RWPE1 (cell line): Measurements from ENCODE around the gene ZFR2.
"Not testable (repeated sequence)": the region's sequence is repeated elsewhere in the genome, so short reads cannot be mapped to it uniquely, and the experiment has no call there.

Source experiments
- CTCF ChIA-PET: fragments of 350-600 bp; sonication (Branson Sonifier 250); formaldehyde crosslinking; extraction: SDS; loops from one replicate; lab custom pipeline; 2021; lab: Yijun Ruan, JAX
- POLR2A ChIA-PET: fragments of 400-600 bp; formaldehyde crosslinking; extraction: SDS; loops from one replicate; lab custom pipeline; 2020; ENCODE audit warnings: antibody characterized with exemption; ENCODE audit not compliant: low non-redundant PET; lab: Yijun Ruan, JAX
- DNase-seq: peaks from one replicate; pipeline ENCODE4 v3.0.0; 2012; ENCODE audit warnings: low spot score
- H3K27ac ChIP-seq: fragments of 450-650 bp; 2 replicates; pipeline ENCODE4 v1.5.1; 2017
- CTCF ChIP-seq: fragments of 450-650 bp; conservative IDR thresholded peaks from 2 replicates; pipeline ENCODE4 v1.5.1; 2017; ENCODE audit warnings: low read depth, mild to moderate bottlenecking

The ZFR2 gene

GRCh38 chr19:3893509-3894179 is 24.8 kb upstream of the ZFR2 start:
- no peak for DNase-seq
- H3K27ac ChIP-seq = no peak overlapping the region
- POLR2A ChIA-PET = interaction anchor here (0.7 kb wide), 1 partner anchor 11 kb away, joined by 6 read pairs; no protein-coding TSS in a partner anchor
- CTCF ChIA-PET = interaction anchor here (0.6 kb wide), 1 partner anchor 275 kb away, joined by 3 read pairs; no protein-coding TSS in a partner anchor
- no peak for TF ChIP-seq CTCF

GRCh38 chr19:3890591-3890990 is 21.8 kb upstream of the ZFR2 start:
- H3K27ac ChIP-seq = no peak overlapping the region
- no peak for TF ChIP-seq CTCF
- no peak for DNase-seq
- ChIA-PET POLR2A (no interaction called here), CTCF (interaction anchor here (0.6 kb wide), 2 partner anchors 224 to 319 kb away, joined by 3 read pairs; no protein-coding TSS in a partner anchor)

GRCh38 chr19:3882041-3882384 is 13.2 kb upstream of the ZFR2 start:
- ChIA-PET POLR2A (no interaction called here), CTCF (no interaction called here)
- H3K27ac ChIP-seq = no peak overlapping the region
- DNase-seq = no peak
- no peak for TF ChIP-seq CTCF

- ChIA-PET CTCF (no interaction called here), POLR2A (interaction anchor here (0.6 to 0.7 kb wide), 2 partner anchors 16 to 53 kb away, joined by 5 read pairs; no protein-coding TSS in a partner anchor)
- H3K27ac ChIP-seq = no peak overlapping the region
- no peak for DNase-seq
- no peak for TF ChIP-seq CTCF
Observed at GRCh38 chr19:3881272-3882040, 12.6 kb upstream of the ZFR2 start.

GRCh38 chr19:3880471-3881271 is 11.8 kb upstream of the ZFR2 start, which contains the start of gene ATCAY:
Gene ATCAY, plus strand, starts transcription at chr19:3880685. Its CDS starts 5,083 bp downstream, at chr19:3885768.
- no peak for DNase-seq
- ChIA-PET CTCF (interaction anchor here (0.7 kb wide), 1 partner anchor 219 kb away, joined by 3 read pairs; no protein-coding TSS in a partner anchor), POLR2A (interaction anchor here (0.6 to 0.7 kb wide), 2 partner anchors 15 to 53 kb away, joined by 5 read pairs; no protein-coding TSS in a partner anchor)
- no peak for TF ChIP-seq CTCF
- H3K27ac ChIP-seq = no peak within 1 kb of the TSS

GRCh38 chr19:3879656-3880055 is 10.8 kb upstream of the ZFR2 start:
- DNase-seq = no peak
- POLR2A ChIA-PET = no interaction called here
- no peak overlapping the region for H3K27ac ChIP-seq
- TF ChIP-seq CTCF = no peak; the same call in 1 of the 2 replicates
- CTCF ChIA-PET = interaction anchor here (0.7 kb wide), 1 partner anchor 218 kb away, joined by 3 read pairs; no protein-coding TSS in a partner anchor

GRCh38 chr19:3874695-3875094 is 5.9 kb upstream of the ZFR2 start:
- DNase-seq, POLR2A ChIA-PET, H3K27ac ChIP-seq: not testable (repeated sequence)
- CTCF ChIA-PET = interaction anchor here (0.7 kb wide), 1 partner anchor 255 kb away, joined by 3 read pairs; no protein-coding TSS in a partner anchor
